A549 (cell line): Measurements from ENCODE around the gene IL17REL. TPM values are rescaled to one million over a fixed set of nuclear protein-coding genes. Genes with fewer than 3 reads are reported as not detected.

Experiments used
- ATAC-seq, 2 experiments: fragments of 200-7000 bp in 1 of 2; fragments of >200 bp in 1 of 2; cut with Nextera tagmentation in 1 of 2; cut with Tn5 transposase in 1 of 2; 3 replicates each; pipeline versions ENCODE4 v1.8.0 to v1.9.1; 2018 to 2020; ENCODE audit warnings: mild to moderate bottlenecking in 1 of 2, moderate library complexity in 1 of 2
- CTCF ChIA-PET: fragments of 300-600 bp; sonication (Branson Sonifier 250); formaldehyde crosslinking; extraction: SDS; loops from one replicate; lab custom pipeline; 2021; ENCODE audit warnings: antibody characterized with exemption, inconsistent platforms; lab: Yijun Ruan, JAX
- POLR2A ChIA-PET: fragments of 350-600 bp; formaldehyde crosslinking; extraction: SDS; loops from one replicate; lab custom pipeline; 2021; ENCODE audit warnings: antibody characterized with exemption, inconsistent platforms; lab: Yijun Ruan, JAX
- DNase-seq, 2 experiments: peaks; one replicate each; pipeline versions ENCODE4 v3.0.0 to v3.0.0-alpha.2; 2011 to 2016; ENCODE audit warnings: low read depth in 1 of 2, low spot score in 1 of 2
- FAIRE-seq: peaks from 2 replicates; lab custom pipeline; 2011; peaks lifted over from hg19 to GRCh38; lab: Jason Lieb, UNC
- H3K27ac ChIP-seq, 2 experiments: fragments of >200 bp; sonication (Bioruptor Twin); formaldehyde crosslinking; 3 replicates each; pipeline ENCODE4 v1.5.1; 2016 to 2017
- H3K4me1 ChIP-seq: fragments of >200 bp; sonication (Bioruptor Twin); formaldehyde crosslinking; 3 replicates; pipeline ENCODE4 v1.6.1; 2016
- H3K4me2 ChIP-seq: fragments of >200 bp; sonication (Bioruptor Twin); formaldehyde crosslinking; 3 replicates; pipeline ENCODE4 v1.6.1; 2016
- H3K4me3 ChIP-seq: fragments of >200 bp; sonication (Bioruptor Twin); formaldehyde crosslinking; 3 replicates; pipeline ENCODE4 v1.5.1; 2016
- H3K9me3 ChIP-seq: fragments of >200 bp; sonication (Bioruptor Twin); formaldehyde crosslinking; 3 replicates; pipeline ENCODE4 v1.6.1; 2016
- EHMT2 ChIP-seq: fragments of 200-600 bp; sonication (generic); IDR thresholded peaks from 2 replicates; pipeline ENCODE4 v1.6.1; 2016; ENCODE audit warnings: antibody characterized with exemption, low read depth, mild to moderate bottlenecking, moderate library complexity
- EP300 ChIP-seq, 2 experiments: fragments of >200 bp; sonication (Bioruptor Twin); formaldehyde crosslinking; IDR thresholded peaks; 2 replicates in 1 of 2; 3 replicates in 1 of 2; pipeline ENCODE4 v1.6.1; 2016 to 2017
- HOXB13 ChIP-seq: fragments of 250-450 bp; sonication (Bioruptor Pico); IDR thresholded peaks from 2 replicates; pipeline ENCODE4 v1.5.0; 2020; ENCODE audit warnings: low read depth, mild to moderate bottlenecking, moderate library complexity
- JUN ChIP-seq, 2 experiments: fragments of >200 bp; sonication (Bioruptor Twin); formaldehyde crosslinking; IDR thresholded peaks; 2 replicates in 1 of 2; 3 replicates in 1 of 2; pipeline ENCODE4 v1.6.1; 2016 to 2017
- MAFK ChIP-seq: fragments of 450-650 bp; IDR thresholded peaks from 2 replicates; pipeline ENCODE4 v1.6.1; 2014; ENCODE audit not compliant: partially characterized antibody
- MYC ChIP-seq: IDR thresholded peaks from 2 replicates; pipeline ENCODE4 v1.6.1; 2012; ENCODE audit warnings: mild to moderate bottlenecking, inconsistent platforms, low read length, improper control_type of control experiment, borderline replicate concordance
- NPAS2 ChIP-seq: fragments of 250-450 bp; sonication (Bioruptor Pico); IDR thresholded peaks from 2 replicates; pipeline ENCODE4 v1.8.0; 2022; ENCODE audit warnings: mild to moderate bottlenecking, moderate library complexity, borderline replicate concordance
- NR3C1 ChIP-seq: fragments of >200 bp; sonication (Bioruptor Twin); formaldehyde crosslinking; IDR thresholded peaks from 3 replicates; pipeline ENCODE4 v1.6.1; 2017
- RAD21 ChIP-seq, 2 experiments: fragments of >200 bp in 1 of 2; sonication (Bioruptor Twin) in 1 of 2; formaldehyde crosslinking in 1 of 2; IDR thresholded peaks in 1 of 2; conservative IDR thresholded peaks in 1 of 2; 2 replicates in 1 of 2; 3 replicates in 1 of 2; pipeline ENCODE4 v1.6.1; 2012 to 2018; ENCODE audit warnings: inconsistent platforms in 1 of 2
- RNF2 ChIP-seq: fragments of 200-600 bp; sonication (generic); IDR thresholded peaks from 2 replicates; pipeline ENCODE4 v1.6.1; 2016; ENCODE audit warnings: low read depth, mild to moderate bottlenecking, antibody characterized with exemption, moderate library complexity, borderline replicate concordance
- SMC3 ChIP-seq: fragments of >200 bp; sonication (Bioruptor Twin); formaldehyde crosslinking; IDR thresholded peaks from 3 replicates; pipeline ENCODE4 v1.6.1; 2018; ENCODE audit warnings: inconsistent platforms
- ZSCAN20 ChIP-seq: fragments of 250-450 bp; sonication (Bioruptor Pico); IDR thresholded peaks from 2 replicates; pipeline ENCODE4 v1.8.0; 2022; ENCODE audit warnings: mild to moderate bottlenecking, moderate library complexity
- WGBS: methylation state at CpG from one replicate; pipeline ENCODE4 v1.1.6; 2017; ENCODE audit errors: missing lambda C conversion rate; 5-methylcytosine and 5-hydroxymethylcytosine counted together
- polyA plus RNA-seq, 4 experiments: library from polyadenylated mRNA; depleted of rRNA in 3 of 4; stranded (reverse); fragments of >200 nt; fragmentation: RNase III in 1 of 4; extraction: RNeasy Plus Mini Kit Qiagen cat#74134 plus additional on column Dnase treatment in 1 of 4; gene quantifications; 2 replicates in 3 of 4; 3 replicates in 1 of 4; pipeline ENCODE4 v1.2.3, GENCODE V29; 2011 to 2017
- TF ChIP-seq, protein P1 (sequence below): fragments of >200 bp; sonication (Bioruptor Twin); formaldehyde crosslinking; IDR thresholded peaks from 3 replicates; pipeline ENCODE4 v1.6.1; 2016
- TF ChIP-seq, protein P2 (sequence below): fragments of >200 bp; sonication (Bioruptor Twin); formaldehyde crosslinking; IDR thresholded peaks from 3 replicates; pipeline ENCODE4 v1.5.1; 2016
- TF ChIP-seq, protein P3 (sequence below): fragments of >200 bp; sonication (Bioruptor Twin); formaldehyde crosslinking; IDR thresholded peaks from 2 replicates; pipeline ENCODE4 v1.6.1; 2016
- TF ChIP-seq, protein P4 (sequence below): IDR thresholded peaks from 2 replicates; pipeline ENCODE4 v1.6.1; 2012; ENCODE audit warnings: low read depth, borderline replicate concordance
- TF ChIP-seq, protein P5 (sequence below): fragments of 250-450 bp; sonication (Bioruptor Pico); IDR thresholded peaks from 2 replicates; pipeline ENCODE4 v1.5.0; 2020; ENCODE audit warnings: low read depth, mild to moderate bottlenecking, moderate library complexity

Gene IL17REL
- polyA plus RNA-seq, 2 of the 4 experiments (the other 2 are of a cell fraction): 0.06 TPM; not detected in 1

DNA sequence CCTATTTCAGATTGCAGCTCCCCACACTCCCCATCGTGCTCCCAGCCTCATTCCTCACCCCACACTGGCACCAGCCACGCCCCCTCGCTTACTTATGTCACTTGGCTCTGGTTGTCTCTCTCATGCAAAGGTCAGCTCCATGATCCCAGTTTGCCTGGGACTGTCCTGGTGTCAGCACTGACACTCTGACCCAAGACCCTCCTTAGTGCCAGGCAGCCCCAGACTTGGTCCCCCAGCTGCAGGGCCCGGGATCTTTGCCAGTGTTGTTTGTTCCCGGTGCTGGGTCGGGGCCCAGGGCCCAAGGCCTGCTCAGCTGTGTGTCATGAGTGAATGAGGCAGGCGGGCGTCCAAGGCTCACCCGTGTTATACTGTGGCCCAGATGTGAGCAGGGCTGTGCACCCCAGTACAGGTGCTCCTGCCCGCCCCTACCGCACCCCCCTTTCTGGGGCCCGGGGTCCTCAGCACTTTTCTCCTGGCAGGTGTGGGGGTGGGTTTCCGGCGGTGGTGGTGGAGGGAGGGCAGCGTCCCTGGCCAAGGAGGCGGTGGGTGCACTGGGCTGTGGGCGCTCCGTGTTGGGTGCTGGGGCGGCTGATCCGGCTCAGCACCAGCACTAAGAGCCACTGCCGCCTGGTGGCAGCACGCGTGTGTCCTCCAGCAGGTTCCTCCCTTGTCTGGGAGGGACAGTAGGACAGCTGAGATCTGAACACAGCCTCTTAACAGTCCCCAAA, 19.5 kb downstream of the IL17REL start:
- ATAC-seq: peak; percentile 92 to 96
- no peak for FAIRE-seq
- peaks cover 8% of the 10 kb centered on the region; the same call in 1 of the 3 replicates for H3K9me3 ChIP-seq
- H3K4me3 ChIP-seq: no peak overlapping the region
- ChIA-PET POLR2A (no interaction called here), CTCF (interaction anchor here (0.6 to 6.5 kb wide), 17 partner anchors 9 to 683 kb away, joined by 3 to 39 read pairs (median 3); no protein-coding TSS in a partner anchor)
- no peaks in the 10 kb centered on the region for H3K4me1 ChIP-seq
- peak overlapping the region; percentile 69 for H3K4me2 ChIP-seq
- peak; percentile 44 to 65 for DNase-seq
- 18% methylated on average over 12 of the region's 23 CpGs for WGBS
- peak overlapping the region; percentile 52 to 74; a peak in 5 of 6 replicates for H3K27ac ChIP-seq
- TF ChIP-seq, protein P1, sequence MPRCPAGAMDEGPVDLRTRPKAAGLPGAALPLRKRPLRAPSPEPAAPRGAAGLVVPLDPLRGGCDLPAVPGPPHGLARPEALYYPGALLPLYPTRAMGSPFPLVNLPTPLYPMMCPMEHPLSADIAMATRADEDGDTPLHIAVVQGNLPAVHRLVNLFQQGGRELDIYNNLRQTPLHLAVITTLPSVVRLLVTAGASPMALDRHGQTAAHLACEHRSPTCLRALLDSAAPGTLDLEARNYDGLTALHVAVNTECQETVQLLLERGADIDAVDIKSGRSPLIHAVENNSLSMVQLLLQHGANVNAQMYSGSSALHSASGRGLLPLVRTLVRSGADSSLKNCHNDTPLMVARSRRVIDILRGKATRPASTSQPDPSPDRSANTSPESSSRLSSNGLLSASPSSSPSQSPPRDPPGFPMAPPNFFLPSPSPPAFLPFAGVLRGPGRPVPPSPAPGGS: no peak
- TF ChIP-seq, protein P2, sequence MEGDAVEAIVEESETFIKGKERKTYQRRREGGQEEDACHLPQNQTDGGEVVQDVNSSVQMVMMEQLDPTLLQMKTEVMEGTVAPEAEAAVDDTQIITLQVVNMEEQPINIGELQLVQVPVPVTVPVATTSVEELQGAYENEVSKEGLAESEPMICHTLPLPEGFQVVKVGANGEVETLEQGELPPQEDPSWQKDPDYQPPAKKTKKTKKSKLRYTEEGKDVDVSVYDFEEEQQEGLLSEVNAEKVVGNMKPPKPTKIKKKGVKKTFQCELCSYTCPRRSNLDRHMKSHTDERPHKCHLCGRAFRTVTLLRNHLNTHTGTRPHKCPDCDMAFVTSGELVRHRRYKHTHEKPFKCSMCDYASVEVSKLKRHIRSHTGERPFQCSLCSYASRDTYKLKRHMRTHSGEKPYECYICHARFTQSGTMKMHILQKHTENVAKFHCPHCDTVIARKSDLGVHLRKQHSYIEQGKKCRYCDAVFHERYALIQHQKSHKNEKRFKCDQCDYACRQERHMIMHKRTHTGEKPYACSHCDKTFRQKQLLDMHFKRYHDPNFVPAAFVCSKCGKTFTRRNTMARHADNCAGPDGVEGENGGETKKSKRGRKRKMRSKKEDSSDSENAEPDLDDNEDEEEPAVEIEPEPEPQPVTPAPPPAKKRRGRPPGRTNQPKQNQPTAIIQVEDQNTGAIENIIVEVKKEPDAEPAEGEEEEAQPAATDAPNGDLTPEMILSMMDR: peak; percentile 60
- TF ChIP-seq NPAS2 (CRISPR knock-in tag): no peak
- no peak for TF ChIP-seq RNF2
- peak; percentile 50 to 66; a peak in 4 of 5 replicates for TF ChIP-seq RAD21 (conservative IDR thresholded peaks at IDR 0.05 in 1 of 2, IDR thresholded peaks at IDR 0.05 in 1 of 2)
- peak; percentile 61 for TF ChIP-seq SMC3

DNA sequence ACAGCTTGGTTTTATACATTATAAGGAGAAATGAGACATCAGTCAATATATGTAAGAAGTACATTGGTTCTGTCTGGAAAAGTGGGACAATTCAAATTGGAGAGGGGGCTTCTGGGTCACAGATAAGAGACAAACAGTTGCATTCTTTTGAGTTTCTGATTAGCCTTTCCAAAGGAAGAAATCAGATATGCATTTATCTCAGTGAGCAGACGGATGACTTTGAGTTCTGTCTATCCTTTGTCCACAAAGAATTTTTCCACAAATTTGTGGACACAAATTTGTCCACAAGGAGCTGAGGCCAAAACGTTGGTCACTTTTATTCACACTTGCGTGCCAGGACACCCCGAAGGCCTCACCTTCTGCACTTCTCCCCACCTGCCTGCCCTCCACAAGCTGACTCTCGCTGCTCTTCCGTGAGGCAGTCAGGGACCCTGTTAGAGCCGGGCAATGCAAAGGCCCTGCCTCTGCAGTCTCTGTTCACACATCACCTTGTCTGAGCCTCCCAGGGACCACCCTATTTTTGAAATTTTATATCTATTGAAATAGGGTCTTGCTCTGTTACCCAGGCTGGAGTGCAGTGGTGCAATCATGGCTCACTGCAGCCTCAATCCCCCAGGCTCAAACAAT, 20.5 kb downstream of the IL17REL start:
- ATAC-seq: no peak
- FAIRE-seq: no peak
- CTCF ChIA-PET: interaction anchor here (1.4 to 6.5 kb wide), 5 partner anchors 9 to 62 kb away, joined by 3 to 39 read pairs (median 13); no protein-coding TSS in a partner anchor
- WGBS: 81% methylated on average over 7 of the region's 7 CpGs
- Histone ChIP-seq H3K4me2 (no peak overlapping the region), H3K4me3 (no peak overlapping the region), H3K4me1 (no peaks in the 10 kb centered on the region)
- no peak for DNase-seq
- TF ChIP-seq, protein P3, sequence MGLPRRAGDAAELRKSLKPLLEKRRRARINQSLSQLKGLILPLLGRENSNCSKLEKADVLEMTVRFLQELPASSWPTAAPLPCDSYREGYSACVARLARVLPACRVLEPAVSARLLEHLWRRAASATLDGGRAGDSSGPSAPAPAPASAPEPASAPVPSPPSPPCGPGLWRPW: no peak
- TF ChIP-seq, protein P4, sequence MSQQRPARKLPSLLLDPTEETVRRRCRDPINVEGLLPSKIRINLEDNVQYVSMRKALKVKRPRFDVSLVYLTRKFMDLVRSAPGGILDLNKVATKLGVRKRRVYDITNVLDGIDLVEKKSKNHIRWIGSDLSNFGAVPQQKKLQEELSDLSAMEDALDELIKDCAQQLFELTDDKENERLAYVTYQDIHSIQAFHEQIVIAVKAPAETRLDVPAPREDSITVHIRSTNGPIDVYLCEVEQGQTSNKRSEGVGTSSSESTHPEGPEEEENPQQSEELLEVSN: no peak
- TF ChIP-seq EHMT2: no peak
- TF ChIP-seq EP300 (IDR thresholded peaks at IDR 0.05): no peak
- TF ChIP-seq MYC: no peak
- no peak for TF ChIP-seq ZSCAN20 (CRISPR knock-in tag)
- TF ChIP-seq, protein P5, sequence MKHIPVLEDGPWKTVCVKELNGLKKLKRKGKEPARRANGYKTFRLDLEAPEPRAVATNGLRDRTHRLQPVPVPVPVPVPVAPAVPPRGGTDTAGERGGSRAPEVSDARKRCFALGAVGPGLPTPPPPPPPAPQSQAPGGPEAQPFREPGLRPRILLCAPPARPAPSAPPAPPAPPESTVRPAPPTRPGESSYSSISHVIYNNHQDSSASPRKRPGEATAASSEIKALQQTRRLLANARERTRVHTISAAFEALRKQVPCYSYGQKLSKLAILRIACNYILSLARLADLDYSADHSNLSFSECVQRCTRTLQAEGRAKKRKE (CRISPR knock-in tag): no peak
- TF ChIP-seq MAFK: no peak
- TF ChIP-seq JUN (IDR thresholded peaks at IDR 0.05): no peak
- no peak for TF ChIP-seq NR3C1
- no peak for TF ChIP-seq HOXB13 (CRISPR knock-in tag)
- TF ChIP-seq, all 56 proteins: peak for 0
- Histone ChIP-seq H3K27ac (no peak overlapping the region), H3K9me3 (peaks cover 15% of the 10 kb centered on the region; the same call in 1 of the 3 replicates)
- POLR2A ChIA-PET: no interaction called here
